ENCODE results near the gene TSG101. TPM values are rescaled to one million over a fixed set of nuclear protein-coding genes. Genes with fewer than 3 reads are reported as not detected.

TSG101 gene
- total RNA-seq, 1 donor from 2014 or later: 115 TPM

DNA sequence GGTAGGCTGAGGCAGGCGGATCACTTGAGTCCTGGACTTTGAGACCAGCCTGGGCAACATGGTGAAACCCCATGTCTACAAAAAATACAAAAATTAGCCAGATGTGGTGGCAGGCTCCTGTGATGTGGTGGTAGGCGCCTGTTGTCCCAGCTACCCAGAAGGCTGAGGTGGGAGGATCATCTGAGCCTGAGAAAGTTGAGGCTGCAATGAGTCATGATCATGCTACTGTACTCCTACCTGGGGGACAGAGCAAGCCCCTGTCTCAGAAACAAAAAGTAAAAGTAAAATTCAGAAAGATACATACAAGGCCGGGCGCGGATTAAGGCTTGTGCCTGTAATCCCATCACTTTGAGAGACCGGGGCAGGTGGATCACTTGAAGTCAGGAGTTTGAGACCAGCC, 64.8 kb downstream of the TSG101 start:
- Histone ChIP-seq H3K4me1 (no peaks in the 10 kb centered on the region), H3K27me3 (no peaks in the 10 kb centered on the region), H2AFZ (replicated peaks) (no peak overlapping the region), H3K9me3 (ENCODE audit: low read depth) (no peaks in the 10 kb centered on the region), H4K20me1 (ENCODE audit: low read depth) (no peaks in the 10 kb centered on the region), H3F3A (ENCODE audit: low read depth) (no peaks in the 10 kb centered on the region), H3K36me3 (no peaks in the 10 kb centered on the region), H3K4me2 (no peak overlapping the region), H3K9ac (no peak overlapping the region), H3K27ac (no peak overlapping the region), H3K4me3 (no peak overlapping the region), H3K79me2 (ENCODE audit: low read depth) (no peaks in the 10 kb centered on the region)
- no peak overlapping the region for H3K4me3 Mint-ChIP-seq
- H3K9me3 Mint-ChIP-seq: no peaks in the 10 kb centered on the region
- TF ChIP-seq, protein P1, sequence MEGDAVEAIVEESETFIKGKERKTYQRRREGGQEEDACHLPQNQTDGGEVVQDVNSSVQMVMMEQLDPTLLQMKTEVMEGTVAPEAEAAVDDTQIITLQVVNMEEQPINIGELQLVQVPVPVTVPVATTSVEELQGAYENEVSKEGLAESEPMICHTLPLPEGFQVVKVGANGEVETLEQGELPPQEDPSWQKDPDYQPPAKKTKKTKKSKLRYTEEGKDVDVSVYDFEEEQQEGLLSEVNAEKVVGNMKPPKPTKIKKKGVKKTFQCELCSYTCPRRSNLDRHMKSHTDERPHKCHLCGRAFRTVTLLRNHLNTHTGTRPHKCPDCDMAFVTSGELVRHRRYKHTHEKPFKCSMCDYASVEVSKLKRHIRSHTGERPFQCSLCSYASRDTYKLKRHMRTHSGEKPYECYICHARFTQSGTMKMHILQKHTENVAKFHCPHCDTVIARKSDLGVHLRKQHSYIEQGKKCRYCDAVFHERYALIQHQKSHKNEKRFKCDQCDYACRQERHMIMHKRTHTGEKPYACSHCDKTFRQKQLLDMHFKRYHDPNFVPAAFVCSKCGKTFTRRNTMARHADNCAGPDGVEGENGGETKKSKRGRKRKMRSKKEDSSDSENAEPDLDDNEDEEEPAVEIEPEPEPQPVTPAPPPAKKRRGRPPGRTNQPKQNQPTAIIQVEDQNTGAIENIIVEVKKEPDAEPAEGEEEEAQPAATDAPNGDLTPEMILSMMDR (IDR thresholded peaks at IDR 0.05): no peak
- no peak for TF ChIP-seq EZH2 (IDR thresholded peaks at IDR 0.05)
- TF ChIP-seq EZH2phosphoT487 (IDR thresholded peaks at IDR 0.05): no peak
- H3K27ac Mint-ChIP-seq: no peak overlapping the region
- no peaks in the 10 kb centered on the region for H3K4me1 Mint-ChIP-seq
- no peak for DNase-seq (ENCODE audit: low spot score)
- H3K36me3 Mint-ChIP-seq: no peaks in the 10 kb centered on the region
- H3K27me3 Mint-ChIP-seq (ENCODE audit: insufficient read depth, low read depth): peaks cover 2% of the 10 kb centered on the region

DNA sequence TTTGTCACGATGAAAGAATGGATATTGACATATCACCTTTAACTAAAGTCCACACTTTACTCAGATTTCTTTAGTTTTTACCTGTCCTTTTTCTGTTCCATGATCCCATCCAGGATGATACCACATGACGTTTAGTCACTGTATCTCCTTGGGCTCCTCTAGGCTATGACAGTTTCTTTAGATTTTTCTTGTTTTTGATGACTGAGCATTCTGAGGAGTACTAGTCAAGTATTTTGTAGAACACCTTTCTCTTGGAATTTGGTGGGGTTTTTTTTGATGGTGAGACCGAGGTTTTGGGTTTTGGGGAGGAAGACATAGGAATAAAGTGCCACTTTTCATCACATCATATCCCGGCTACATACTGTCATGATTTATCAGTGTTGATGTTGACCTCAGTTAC, 67.1 kb downstream of the TSG101 start:
- Mint-ChIP-seq H3K36me3 (no peaks in the 10 kb centered on the region), H3K9me3 (no peaks in the 10 kb centered on the region), H3K27ac (no peak overlapping the region), H3K4me1 (no peaks in the 10 kb centered on the region), H3K27me3 (ENCODE audit: insufficient read depth, low read depth) (peaks cover 4% of the 10 kb centered on the region), H3K4me3 (no peak overlapping the region)
- Histone ChIP-seq H3K79me2 (ENCODE audit: low read depth) (no peaks in the 10 kb centered on the region), H3F3A (ENCODE audit: low read depth) (no peaks in the 10 kb centered on the region), H3K36me3 (no peaks in the 10 kb centered on the region), H3K27ac (no peak overlapping the region), H3K4me3 (no peak overlapping the region), H3K27me3 (no peaks in the 10 kb centered on the region), H2AFZ (replicated peaks) (no peak overlapping the region), H3K4me1 (no peaks in the 10 kb centered on the region), H3K9ac (no peak overlapping the region), H3K9me3 (ENCODE audit: low read depth) (no peaks in the 10 kb centered on the region), H4K20me1 (ENCODE audit: low read depth) (no peaks in the 10 kb centered on the region), H3K4me2 (no peak overlapping the region)
- no peak for DNase-seq (ENCODE audit: low spot score)
- TF ChIP-seq EZH2phosphoT487 (IDR thresholded peaks at IDR 0.05): no peak

DNA sequence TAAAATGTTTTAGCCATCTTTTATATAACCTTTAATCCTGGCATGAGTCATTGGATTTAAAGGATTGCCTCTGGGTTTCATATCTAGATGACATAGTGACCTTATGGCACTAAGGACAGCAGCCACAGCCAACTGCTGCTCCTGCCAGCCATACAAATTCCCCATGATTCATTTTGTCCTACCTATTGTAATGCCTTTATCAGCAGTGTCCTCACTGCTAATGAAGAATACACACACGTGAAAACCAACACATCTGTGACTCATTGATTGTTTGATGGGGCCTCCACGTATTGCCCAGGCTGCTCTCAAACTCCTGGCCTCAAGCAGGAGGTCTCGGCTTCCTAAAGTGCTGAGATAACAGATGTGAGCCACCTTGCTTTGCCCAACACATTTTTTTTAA, 69.3 kb downstream of the TSG101 start:
- Histone ChIP-seq H3K9me3 (ENCODE audit: low read depth) (no peaks in the 10 kb centered on the region), H3K27me3 (no peaks in the 10 kb centered on the region), H3K9ac (no peak overlapping the region), H2AFZ (replicated peaks) (no peak overlapping the region), H3K36me3 (no peaks in the 10 kb centered on the region), H3K27ac (no peak overlapping the region), H3K4me1 (no peaks in the 10 kb centered on the region), H3K4me3 (no peak overlapping the region), H3K79me2 (ENCODE audit: low read depth) (no peaks in the 10 kb centered on the region), H4K20me1 (ENCODE audit: low read depth) (no peaks in the 10 kb centered on the region), H3F3A (ENCODE audit: low read depth) (no peaks in the 10 kb centered on the region), H3K4me2 (no peak overlapping the region)
- Mint-ChIP-seq H3K4me1 (no peaks in the 10 kb centered on the region), H3K27me3 (ENCODE audit: insufficient read depth, low read depth) (peaks cover 4% of the 10 kb centered on the region), H3K4me3 (no peak overlapping the region), H3K9me3 (no peaks in the 10 kb centered on the region), H3K27ac (no peak overlapping the region), H3K36me3 (no peaks in the 10 kb centered on the region)
- no peak for TF ChIP-seq EZH2 (IDR thresholded peaks at IDR 0.05)
- TF ChIP-seq, protein P1 (IDR thresholded peaks at IDR 0.05): no peak
- no peak for TF ChIP-seq EZH2phosphoT487 (IDR thresholded peaks at IDR 0.05)
- DNase-seq (ENCODE audit: low spot score): no peak

DNA sequence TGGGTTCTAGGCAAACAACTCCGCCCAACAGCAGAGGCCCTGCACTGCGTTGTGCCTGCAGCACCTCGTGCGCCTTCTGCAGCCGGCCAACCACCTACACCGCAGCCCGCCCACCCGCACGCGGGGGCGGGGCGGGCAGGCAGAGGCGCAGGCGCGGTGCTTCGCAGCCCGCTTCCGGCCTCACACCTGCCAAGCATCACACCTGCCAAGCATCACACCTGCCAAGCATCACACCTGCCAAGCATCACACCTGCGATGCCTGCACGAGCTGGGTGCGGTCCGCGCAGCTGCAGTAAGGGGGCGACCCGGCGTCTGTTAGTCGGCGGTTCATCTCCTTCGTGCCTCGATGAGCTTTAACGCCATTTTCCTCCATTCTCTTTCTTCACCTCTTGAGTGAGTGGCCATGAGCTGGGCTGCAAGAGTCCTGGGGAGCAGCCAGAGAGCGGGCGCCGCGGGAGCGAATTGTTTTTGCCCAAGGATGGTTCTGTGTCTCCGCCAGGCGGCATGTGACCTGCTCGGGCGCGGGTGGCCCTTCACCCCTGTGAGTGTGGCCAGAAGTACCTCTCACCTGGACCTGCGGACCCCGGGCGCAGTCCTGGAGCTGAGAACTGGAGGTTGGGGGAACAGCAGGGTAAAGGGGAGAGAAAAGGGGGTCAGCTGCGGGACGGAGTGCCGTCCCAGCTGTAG, 70.9 kb downstream of the TSG101 start, which contains the start of gene LDHAL6A:
TSS of gene LDHAL6A (plus strand) at position 171 of the 687 bp plus-strand sequence. CDS start 825 bp downstream, outside the sequence.
- Histone ChIP-seq H3K9ac (no peak within 1 kb of the TSS), H2AFZ (replicated peaks) (peak within 1 kb of the TSS; percentile 26), H3K79me2 (ENCODE audit: low read depth) (no peaks in the 10 kb centered on the region), H3K9me3 (ENCODE audit: low read depth) (no peaks in the 10 kb centered on the region), H4K20me1 (ENCODE audit: low read depth) (no peaks in the 10 kb centered on the region), H3K4me1 (no peaks in the 10 kb centered on the region), H3K27ac (no peak within 1 kb of the TSS), H3K27me3 (no peaks in the 10 kb centered on the region), H3F3A (ENCODE audit: low read depth) (no peaks in the 10 kb centered on the region), H3K36me3 (no peaks in the 10 kb centered on the region), H3K4me3 (no peak within 1 kb of the TSS), H3K4me2 (no peak within 1 kb of the TSS)
- no peaks in the 10 kb centered on the region for H3K9me3 Mint-ChIP-seq
- TF ChIP-seq, protein P1 (IDR thresholded peaks at IDR 0.05): no peak
- TF ChIP-seq EZH2 (IDR thresholded peaks at IDR 0.05) (no peak), EZH2phosphoT487 (IDR thresholded peaks at IDR 0.05) (no peak)
- H3K36me3 Mint-ChIP-seq: no peaks in the 10 kb centered on the region
- no peaks in the 10 kb centered on the region for H3K4me1 Mint-ChIP-seq
- H3K4me3 Mint-ChIP-seq: no peak within 1 kb of the TSS
- H3K27me3 Mint-ChIP-seq (ENCODE audit: insufficient read depth, low read depth): peaks cover 8% of the 10 kb centered on the region
- no peak for DNase-seq (ENCODE audit: low spot score)
- H3K27ac Mint-ChIP-seq: no peak within 1 kb of the TSS
